ENCODE results near the gene PLB1.

PLB1 gene

DNA sequence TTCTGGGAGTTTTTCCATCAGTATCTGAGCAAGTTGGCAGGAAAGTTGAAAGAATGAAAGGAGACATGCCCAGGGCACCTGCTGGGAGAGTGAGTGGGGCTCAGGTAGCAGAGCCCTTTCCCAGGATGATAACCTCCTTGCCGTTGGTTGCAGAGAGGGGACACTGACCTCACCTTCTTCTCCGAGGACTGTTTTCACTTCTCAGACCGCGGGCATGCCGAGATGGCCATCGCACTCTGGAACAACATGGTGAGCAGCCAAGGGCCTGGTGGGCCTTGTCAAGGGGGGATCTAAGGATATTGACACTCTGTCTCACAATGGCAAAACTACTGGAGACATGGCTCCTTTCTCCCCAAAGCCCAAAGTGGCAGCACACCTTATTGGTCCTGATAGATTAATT, 136.9 kb downstream of the PLB1 start:
- TF ChIP-seq, protein P1, sequence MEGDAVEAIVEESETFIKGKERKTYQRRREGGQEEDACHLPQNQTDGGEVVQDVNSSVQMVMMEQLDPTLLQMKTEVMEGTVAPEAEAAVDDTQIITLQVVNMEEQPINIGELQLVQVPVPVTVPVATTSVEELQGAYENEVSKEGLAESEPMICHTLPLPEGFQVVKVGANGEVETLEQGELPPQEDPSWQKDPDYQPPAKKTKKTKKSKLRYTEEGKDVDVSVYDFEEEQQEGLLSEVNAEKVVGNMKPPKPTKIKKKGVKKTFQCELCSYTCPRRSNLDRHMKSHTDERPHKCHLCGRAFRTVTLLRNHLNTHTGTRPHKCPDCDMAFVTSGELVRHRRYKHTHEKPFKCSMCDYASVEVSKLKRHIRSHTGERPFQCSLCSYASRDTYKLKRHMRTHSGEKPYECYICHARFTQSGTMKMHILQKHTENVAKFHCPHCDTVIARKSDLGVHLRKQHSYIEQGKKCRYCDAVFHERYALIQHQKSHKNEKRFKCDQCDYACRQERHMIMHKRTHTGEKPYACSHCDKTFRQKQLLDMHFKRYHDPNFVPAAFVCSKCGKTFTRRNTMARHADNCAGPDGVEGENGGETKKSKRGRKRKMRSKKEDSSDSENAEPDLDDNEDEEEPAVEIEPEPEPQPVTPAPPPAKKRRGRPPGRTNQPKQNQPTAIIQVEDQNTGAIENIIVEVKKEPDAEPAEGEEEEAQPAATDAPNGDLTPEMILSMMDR (IDR thresholded peaks at IDR 0.05): no peak

GRCh38 chr2:28633204-28633603, 137.3 kb downstream of the PLB1 start:
- TF ChIP-seq, protein P1 (IDR thresholded peaks at IDR 0.05): no peak

GRCh38 chr2:28633746-28634145, 137.9 kb downstream of the PLB1 start:
- TF ChIP-seq, protein P1 (IDR thresholded peaks at IDR 0.05): no peak

DNA sequence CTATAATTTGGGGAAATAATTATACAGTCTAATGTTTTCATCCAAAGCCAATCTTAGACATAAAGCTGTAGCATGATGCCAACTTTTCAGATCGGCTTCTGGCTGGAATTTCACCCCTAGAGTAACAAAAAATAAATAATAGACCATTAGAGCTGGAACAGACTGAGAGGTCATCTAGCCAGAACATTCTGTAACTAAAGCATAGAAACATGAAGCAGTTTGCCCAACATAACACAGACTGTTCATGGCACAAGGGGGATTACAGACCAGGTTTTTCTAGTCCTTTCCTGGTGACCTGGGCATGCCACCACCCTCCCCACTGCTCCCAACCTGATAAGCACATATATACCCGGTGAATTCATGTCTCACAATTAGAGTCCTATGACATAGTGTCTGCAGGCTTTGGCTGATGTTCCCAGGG, 139.3 kb downstream of the PLB1 start:
- TF ChIP-seq, protein P1 (IDR thresholded peaks at IDR 0.05): no peak

DNA sequence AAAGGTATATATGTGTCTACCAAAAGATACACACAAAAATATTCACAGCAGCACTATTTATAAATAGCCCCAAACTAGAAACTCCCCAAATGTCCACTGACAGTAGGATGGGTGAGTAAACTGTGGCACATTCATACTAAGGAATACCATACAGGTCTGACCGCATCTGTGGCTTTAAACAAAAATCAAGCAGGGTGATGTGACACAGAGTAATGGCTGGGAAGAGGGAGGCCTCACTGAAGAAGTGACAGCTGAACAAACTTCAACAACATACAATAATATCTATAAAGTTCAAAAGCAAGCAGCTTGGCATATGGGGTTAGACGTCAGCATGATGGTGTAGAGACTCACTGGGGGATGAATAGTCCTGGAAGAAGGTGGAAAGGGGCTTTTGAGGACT, 140.6 kb downstream of the PLB1 start:
- TF ChIP-seq, protein P1 (IDR thresholded peaks at IDR 0.05): no peak

DNA sequence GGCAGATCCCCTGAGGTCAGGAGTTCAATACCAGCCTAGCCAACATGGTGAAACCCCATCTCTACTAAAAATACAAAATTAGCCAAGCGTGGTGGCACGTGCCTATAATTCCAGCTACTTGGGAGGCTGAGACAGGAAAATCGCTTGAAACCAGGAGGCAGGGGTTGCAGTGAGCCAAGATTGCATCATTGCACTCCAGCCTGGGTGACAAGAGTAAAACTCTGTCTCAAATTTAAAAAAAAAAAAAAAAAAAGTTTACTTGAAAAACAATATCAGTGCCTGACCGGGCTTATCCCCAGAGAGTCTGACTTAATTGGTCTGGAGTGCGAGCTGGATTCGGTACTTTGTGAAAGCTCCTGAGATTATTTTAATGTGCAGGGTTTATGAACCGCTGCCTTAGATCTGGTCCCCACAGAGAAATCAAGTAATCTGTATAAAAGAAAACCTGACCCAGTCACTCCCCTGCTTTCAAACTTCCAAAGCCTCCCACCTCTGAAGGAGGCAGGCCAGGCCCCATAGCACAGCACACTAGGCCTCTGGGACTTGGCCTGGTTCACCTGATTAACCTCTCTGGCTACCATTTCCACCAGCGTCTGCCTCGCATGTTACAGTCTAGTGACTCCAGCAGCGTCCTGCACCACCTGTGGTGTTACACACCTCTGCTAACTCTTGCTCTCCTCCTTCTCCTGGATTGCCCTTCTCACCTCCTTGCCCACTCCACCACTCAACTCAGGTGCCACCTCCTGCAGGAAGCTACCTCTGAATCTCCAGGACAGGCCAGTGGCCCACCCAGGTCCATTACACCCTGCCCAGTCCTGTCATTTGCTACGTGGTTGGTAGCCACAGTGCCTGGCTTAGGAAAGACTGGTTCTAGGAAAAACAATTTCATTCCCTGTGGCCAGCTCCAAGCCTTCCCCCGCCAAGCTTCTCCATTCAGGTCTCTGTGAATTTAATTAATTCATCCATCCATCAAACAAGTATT, 141.5 kb downstream of the PLB1 start:
- TF ChIP-seq, protein P1 (IDR thresholded peaks at IDR 0.05): no peak

DNA sequence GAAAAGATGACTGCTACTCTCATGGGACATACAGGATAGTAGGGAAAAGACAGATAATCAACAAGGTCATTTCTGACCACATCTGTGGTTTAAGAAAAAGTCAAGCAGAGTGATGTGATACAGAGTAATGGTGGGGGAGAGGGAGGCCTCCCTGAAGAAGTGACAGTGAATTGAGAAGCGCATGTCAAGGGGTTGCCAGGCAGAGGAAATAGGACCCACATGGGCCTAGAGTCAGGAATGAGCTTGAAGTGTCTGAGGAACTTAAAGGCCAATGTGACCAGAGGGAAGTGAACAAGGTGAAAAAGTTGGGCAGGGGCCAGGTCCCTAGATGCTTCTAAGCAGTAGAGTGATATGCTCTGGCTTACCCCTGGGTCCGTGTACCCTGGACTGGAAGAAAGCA, 142.2 kb downstream of the PLB1 start:
- TF ChIP-seq, protein P1 (IDR thresholded peaks at IDR 0.05): no peak

Data from LNCAP (cell line).